ENCODE data around the gene DPF3. TPM values are rescaled to one million over a fixed set of nuclear protein-coding genes. Genes with fewer than 3 reads are reported as not detected.

Gene DPF3
- total and polyA plus RNA-seq, 9 of the 15 experiments (the other 6 are each of a cell fraction or from before 2014, with no cell fraction given), result 0.21 to 4.9 (median 1.2) TPM

- peak in 1 of 2 experiments; percentile 93; a peak in 2 of 4 replicates for TF ChIP-seq RCOR1 (IDR thresholded peaks at IDR 0.05; ENCODE audit: borderline replicate concordance in 1 of 2, low read depth in 2 of 2, low read length in 2 of 2)
- TF ChIP-seq NFIX (CRISPR knock-in tag; IDR thresholded peaks at IDR 0.05; ENCODE audit: low read depth), result no peak
- TF ChIP-seq MYBL2 (IDR thresholded peaks at IDR 0.05; ENCODE audit: low read depth), result no peak
- TF ChIP-seq MYBL2 (CRISPR knock-in tag; IDR thresholded peaks at IDR 0.05; ENCODE audit: borderline replicate concordance), result no peak
- peak; percentile 81 for TF ChIP-seq SMARCA4 (IDR thresholded peaks at IDR 0.05)
- peak; percentile 63; the same call in 1 of the 2 replicates for TF ChIP-seq KLF16 (IDR thresholded peaks at IDR 0.05)
- TF ChIP-seq PRMT5 (CRISPR knock-in tag; IDR thresholded peaks at IDR 0.05), result no peak
- peak; percentile 73 for TF ChIP-seq TFAP4 (CRISPR knock-in tag; IDR thresholded peaks at IDR 0.05; ENCODE audit: borderline replicate concordance)
- TF ChIP-seq ZNF121 (CRISPR knock-in tag; conservative IDR thresholded peaks at IDR 0.05), result no peak
- TF ChIP-seq THRAP3 (IDR thresholded peaks at IDR 0.05; ENCODE audit: borderline replicate concordance), result no peak
- no peak for TF ChIP-seq RFX1 (IDR thresholded peaks at IDR 0.05)
- TF ChIP-seq TSHZ1 (CRISPR knock-in tag; IDR thresholded peaks at IDR 0.05), result no peak
- TF ChIP-seq ZNF780A (CRISPR knock-in tag; IDR thresholded peaks at IDR 0.05), result no peak
- no peak for TF ChIP-seq ZNF75A (CRISPR knock-in tag; IDR thresholded peaks at IDR 0.05)
- TF ChIP-seq ZNF699 (CRISPR knock-in tag; IDR thresholded peaks at IDR 0.05; ENCODE audit: insufficient replicate concordance), result no peak
- TF ChIP-seq ESRRB (CRISPR knock-in tag; IDR thresholded peaks at IDR 0.05; ENCODE audit: borderline replicate concordance), result no peak
- no peak for TF ChIP-seq THRA (IDR thresholded peaks at IDR 0.05)
- no peak for TF ChIP-seq STAT6 (CRISPR knock-in tag; IDR thresholded peaks at IDR 0.05)
- TF ChIP-seq EP400 (IDR thresholded peaks at IDR 0.05), result no peak
Measured at GRCh38 chr14:72742118-72742837, 151.6 kb downstream of the DPF3 start (continued).

Measured in K562 (cell line).